Mucosa of gallbladder (tissue), 1 donor: ENCODE results near the gene TGFBI. TPM values are rescaled to one million over a fixed set of nuclear protein-coding genes. Genes with fewer than 3 reads are reported as not detected.
"Not testable (repeated sequence)": the region's sequence is repeated elsewhere in the genome, so short reads cannot be mapped to it uniquely, and the experiment has no call there.

Source experiments
- DNase-seq: peaks from one replicate; pipeline ENCODE4 v3.0.0-alpha.2; 2020; ENCODE audit warnings: low spot score
- total RNA-seq: library from RNA; stranded (reverse); gene quantifications from one replicate; pipeline ENCODE4 v1.2.1, GENCODE V29; 2021
- donor health status: DM: no; HTN: no; CAD: no.

Gene TGFBI
- total RNA-seq, 1 donor from 2014 or later = 235 TPM

DNA sequence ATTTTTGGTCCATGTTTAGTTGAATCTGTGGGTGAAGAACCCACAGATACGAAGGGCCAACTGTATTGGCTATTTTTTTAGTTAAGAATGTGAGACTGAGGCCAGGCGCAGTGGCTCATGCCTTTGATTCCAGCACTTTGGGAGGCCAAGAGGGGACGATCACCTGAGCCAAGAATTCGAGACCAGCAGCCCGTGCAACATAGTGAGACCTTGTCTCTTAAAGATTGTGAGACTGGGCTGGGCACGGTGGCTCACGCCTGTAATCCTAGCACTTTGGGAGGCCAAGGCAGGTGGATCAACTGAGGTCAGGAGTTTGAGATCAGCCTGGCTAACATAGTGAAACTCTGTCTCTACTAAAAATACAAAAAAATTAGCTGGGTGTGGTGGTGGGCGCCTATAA is 16.2 kb downstream of the TGFBI start:
- not testable (repeated sequence) for DNase-seq

DNA sequence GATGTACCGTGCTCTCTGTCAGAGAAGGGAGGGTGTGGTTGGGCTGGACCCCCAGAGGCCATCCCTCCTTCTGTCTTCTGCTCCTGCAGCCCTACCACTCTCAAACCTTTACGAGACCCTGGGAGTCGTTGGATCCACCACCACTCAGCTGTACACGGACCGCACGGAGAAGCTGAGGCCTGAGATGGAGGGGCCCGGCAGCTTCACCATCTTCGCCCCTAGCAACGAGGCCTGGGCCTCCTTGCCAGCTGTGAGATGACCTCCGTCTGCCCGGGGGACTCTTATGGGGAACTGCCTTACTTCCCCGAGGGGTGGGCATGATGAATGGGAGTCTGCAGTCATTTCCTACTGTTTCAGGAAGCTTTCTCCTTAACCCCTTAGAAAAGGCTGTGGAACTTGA is 17.5 kb downstream of the TGFBI start:
- no peak for DNase-seq

DNA sequence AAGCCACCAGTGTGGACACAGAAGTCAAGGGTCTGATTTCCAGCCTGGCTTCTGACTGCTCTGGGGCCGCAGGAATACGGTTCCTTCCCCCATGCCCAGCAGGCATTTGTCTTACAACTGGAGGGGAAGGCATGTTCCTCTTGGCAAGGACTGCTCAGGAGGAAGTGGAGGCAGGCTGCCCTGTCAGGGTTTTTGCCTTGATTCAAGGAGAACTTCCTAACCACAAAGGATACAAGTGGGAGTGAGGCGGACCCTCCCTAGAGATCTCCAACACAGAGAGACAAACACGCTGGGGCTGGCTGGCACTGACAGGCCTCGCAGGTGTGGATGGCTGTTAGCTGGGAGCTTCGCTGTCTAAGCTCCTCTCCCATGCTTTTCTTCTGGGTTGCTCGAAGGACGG is 19.1 kb downstream of the TGFBI start:
- no peak for DNase-seq

DNA sequence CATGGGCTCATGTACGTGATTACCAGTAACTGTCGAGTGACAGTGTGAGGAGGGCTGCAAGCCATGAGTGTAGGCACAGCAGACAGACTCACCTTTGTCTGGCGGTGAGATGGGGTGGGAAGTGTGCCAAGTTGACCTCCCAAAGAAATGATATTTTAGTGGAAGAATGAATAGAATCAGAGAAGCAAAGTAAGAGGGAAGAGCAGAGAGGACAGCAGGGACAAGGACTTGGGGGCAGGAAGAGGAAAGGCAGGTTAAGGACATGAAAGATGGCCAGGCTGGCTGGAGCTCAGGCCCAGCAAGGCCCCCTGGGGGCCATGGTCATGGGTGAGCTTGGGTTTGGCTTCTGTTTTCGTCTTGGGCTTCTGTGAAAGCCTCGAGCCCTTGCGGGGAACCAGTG is 20.2 kb downstream of the TGFBI start:
- DNase-seq = no peak

DNA sequence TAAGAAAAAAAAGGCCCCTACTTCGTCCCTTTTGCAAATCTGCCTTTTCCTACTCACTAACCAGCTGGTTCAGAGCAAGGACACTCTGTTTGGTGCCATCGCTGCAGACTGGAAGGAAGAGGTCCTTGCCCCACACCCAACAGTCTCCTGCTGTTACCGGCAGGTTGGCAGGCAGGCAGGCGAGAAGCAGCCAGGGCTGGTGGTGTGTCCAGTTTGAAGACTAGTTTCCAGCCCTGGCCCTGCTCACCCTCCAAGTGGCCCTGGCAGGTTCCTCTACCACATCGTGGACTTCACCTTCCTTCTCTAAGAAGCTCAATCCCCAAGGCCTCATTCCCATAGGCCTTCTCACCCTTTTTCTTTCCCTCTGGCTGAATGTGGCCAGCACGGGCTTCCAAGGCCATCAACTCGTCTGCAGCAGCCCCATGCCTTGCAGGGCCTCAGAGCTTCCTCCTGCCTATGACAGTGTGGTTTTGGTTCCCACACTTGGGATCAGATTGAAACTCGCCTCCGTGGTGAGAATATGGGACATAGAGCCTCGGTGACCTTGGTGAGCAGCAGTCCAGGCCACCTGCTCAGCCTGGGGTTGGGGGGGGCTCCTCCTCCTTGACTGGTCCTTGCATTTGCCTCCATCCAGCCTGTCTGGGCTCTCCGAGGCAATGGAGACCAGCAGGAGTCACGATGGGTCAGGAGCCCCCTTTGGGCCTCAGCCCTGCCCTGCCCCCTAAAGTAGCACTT is 22.9 kb downstream of the TGFBI start:
- no peak for DNase-seq

DNA sequence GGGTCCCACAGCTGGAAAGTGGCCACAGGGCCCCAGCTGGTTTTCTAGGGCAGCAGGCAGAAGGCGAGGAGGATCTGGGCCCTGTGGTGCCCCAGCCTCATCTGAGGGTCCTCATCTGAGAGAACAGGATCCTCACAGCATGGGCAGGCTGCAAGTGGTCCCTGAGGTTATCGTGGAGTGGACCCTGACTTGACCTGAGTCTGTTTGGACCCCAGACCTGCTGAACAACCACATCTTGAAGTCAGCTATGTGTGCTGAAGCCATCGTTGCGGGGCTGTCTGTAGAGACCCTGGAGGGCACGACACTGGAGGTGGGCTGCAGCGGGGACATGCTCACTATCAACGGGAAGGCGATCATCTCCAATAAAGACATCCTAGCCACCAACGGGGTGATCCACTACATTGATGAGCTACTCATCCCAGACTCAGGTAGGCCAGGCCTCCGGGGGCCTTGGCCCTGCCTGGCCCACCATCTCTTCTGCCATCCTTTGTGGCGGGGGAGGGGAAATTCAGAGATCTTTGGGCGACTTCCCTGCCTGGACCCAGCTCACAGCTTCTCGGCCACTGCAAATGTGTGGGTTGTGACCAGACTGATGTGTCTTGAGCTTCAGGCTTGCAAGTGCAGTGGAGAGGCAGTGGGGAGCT is 24.0 kb downstream of the TGFBI start:
- DNase-seq = no peak

DNA sequence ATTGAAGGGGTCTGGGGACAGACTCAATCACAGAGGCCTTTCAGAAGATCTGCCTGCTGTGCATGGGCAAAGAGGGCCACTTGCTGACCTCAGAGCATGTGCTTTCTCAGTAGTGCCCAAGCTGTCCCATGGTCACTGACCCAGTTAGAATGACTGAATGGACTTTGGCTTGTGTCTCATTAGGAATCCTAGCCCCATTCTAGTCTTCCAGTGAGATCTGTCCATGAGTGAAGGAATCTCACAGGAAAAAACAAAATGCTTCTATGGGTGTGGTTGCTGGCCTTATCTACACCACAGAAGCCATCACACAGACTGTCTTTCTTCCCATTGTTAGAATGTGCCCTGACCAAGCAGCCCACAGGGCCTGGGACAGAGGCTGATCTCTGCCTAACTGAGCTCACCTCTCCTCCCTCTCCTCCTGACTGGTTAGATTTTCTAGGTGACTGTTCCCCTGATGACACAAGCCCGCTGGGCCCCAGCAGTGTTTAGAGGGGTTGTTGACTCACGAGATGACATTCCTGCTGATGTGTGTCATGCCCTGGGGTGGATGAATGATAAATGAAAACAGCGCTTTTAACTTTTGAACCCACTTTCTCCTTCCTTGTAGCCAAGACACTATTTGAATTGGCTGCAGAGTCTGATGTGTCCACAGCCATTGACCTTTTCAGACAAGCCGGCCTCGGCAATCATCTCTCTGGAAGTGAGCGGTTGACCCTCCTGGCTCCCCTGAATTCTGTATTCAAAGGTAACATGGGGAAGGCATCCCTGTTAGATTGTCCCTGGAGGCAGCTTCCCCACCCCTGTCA is 24.8 kb downstream of the TGFBI start:
- DNase-seq = no peak

DNA sequence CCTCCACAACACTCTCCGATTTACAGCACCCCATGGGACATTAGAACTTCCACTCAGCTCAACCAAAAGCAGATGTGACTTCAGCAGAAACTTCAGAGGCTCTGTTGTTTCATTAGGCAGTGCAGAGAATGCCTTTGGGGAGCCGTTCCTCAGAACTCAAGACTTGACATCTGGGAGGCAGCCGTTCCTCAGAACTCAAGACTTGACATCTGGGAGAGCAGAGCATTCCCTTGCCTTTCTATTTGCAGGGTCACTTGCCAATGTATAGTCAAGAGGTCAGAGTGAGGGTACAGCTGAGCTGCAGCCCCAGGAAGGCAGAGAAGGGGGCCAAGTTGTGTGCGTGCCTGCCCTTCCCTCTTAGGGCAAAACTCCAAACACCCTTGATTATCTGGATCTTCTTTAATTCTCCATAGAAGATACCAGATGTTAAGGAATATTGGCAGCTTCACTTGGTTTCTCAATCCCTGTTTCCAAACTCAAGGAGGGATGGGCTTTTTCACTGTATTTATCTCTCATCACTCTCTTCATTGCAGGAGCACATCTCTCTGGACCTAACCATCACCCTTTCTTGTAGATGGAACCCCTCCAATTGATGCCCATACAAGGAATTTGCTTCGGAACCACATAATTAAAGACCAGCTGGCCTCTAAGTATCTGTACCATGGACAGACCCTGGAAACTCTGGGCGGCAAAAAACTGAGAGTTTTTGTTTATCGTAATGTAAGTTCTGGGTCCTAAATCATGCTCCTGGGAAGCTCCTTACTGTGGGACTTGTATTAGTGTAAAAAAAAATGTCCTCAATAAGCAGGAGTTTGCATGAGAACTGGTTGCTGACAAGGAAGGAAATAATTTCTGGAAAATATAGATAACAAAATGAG is 25.6 kb downstream of the TGFBI start:
- no peak for DNase-seq

DNA sequence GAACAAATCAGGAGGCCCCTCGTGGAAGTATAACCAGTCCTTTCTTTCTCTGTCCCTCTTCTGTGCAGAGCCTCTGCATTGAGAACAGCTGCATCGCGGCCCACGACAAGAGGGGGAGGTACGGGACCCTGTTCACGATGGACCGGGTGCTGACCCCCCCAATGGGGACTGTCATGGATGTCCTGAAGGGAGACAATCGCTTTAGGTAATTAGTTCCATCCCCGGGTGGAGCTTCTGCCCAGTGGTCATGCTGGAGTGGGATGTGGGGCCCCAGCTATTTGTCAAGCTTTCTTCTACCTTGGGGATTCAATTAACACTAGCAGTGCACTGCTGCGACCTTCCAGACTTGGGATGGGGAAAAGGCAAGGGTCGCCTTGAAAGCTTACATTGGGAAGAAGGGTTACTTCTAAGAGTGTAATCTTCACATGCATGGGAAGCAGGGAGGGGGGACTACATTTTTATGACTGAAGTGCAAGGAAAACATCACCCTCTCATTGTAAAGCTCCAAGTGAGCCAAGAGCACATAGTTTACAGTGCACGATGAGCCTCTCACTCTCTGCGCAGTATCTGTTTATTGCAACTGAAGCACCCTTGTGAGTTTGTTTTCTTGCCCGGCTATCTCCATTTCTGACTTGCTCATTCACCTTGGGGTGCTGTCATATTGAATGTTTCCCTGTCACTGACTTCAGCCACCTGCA is 27.0 kb downstream of the TGFBI start:
- no peak for DNase-seq

DNA sequence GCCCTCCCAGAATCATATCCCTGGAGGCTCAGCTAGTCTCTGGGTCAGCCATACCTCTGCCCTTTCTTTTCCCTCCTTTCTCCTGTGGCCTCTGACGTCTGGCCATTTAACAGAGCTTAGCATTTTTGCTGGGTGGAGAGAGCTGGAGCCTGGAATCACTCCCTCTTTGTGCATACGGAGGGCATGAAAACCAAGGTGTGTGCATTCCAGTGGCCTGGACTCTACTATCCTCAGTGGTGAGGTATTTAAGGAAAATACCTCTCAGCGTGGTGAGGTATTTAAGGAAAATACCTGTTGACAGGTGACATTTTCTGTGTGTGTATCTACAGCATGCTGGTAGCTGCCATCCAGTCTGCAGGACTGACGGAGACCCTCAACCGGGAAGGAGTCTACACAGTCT is 27.5 kb downstream of the TGFBI start:
- no peak for DNase-seq

DNA sequence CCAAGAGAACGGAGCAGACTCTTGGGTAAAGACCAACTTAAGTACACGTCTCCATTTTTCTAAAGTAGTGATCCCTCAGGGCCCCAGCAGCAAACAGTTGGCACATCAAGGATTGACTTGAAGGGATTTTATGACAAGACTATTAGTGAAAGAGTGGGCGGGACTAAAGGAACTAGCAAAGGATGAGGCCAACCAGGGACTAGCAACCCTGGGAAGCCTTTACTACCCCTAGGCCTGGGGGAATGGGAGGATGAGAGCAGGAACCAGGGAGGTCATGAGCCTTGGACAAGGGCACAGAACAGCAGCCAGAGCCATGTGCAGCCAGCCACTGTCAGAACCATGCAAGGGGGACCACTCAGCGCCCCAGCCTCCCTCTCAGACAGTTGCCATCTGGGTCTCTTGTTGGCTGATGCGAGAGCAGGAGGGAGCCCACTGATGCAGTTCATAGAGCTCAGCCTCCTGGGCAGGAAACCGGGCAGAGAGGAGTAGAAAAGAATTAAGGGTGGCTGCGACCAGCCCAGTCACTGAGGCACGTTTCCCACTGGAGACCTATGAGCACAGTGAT is 28.1 kb downstream of the TGFBI start:
- no peak for DNase-seq

DNA sequence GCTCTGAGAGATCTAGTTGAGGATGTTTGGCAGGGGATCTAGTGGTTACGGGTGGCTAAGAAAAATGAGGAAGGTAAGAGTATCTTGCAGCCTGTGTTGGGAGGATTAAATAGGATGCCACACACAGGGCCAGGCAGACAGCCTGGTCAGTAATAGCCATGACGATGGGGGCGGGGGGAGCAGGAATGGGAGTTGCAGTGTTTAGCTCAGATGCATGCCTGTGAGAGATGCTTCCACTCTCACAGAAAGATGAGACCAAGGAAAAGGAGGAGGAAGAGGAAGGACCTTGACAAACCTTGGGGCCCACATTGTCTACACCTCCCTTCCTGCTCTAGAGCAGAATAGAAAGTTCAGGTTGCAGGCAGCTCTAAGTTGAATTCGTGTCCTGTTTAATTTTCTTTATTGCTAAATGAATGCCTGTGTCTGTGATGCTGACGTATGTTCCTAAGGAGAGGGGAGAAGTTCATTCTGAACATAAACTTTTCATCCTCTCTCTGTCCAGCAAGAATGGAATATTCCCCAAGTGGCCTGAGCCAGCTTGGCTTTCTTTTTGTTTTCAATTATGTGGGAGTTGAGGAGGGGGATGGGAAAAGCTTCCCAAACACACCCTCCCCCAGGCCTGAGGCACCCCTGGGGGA is 28.7 kb downstream of the TGFBI start:
- no peak for DNase-seq

DNA sequence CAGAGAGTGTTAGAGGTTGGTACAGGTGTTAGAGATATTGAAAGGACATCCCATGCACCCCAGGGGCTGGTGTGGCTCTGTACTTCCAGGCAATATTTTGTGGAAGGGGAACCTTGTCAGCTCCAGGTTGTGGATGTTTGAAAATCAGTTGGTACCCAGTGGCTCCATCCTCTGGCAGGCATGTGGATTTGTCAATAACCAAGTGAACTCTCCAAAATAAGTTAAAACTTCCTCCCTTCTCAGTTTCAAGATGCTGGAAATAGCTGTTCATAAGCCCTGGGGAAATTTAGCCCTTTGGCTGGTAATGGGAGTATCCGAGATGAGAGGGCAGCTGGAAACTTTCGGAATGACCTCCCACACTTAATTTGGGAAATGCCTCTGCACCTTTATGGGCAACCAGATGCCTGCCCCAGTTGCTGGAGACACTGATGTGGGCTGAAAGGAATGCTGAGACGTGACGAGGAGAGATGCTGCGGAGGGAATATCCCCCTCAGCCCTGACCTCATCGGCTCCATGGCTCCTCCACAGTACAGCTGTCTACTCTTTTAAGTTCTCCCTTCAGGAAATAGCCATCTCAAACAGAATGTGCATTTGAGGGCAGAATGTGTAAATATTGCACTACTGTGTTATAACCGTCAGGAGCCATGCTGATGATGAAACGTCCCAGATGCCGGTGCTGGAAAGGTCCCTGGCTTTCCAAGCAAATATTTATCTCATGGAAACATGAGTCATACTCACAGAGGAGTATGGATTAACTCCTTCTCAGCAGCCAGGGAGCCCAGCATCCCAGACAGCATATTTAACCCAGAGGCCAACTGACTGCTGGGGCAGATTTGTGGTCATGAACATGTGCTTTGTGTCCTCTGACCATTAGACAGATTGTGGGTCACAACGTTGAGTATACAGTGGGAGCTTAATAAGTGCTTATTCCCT is 29.5 kb downstream of the TGFBI start:
- DNase-seq = peak; percentile 82

DNA sequence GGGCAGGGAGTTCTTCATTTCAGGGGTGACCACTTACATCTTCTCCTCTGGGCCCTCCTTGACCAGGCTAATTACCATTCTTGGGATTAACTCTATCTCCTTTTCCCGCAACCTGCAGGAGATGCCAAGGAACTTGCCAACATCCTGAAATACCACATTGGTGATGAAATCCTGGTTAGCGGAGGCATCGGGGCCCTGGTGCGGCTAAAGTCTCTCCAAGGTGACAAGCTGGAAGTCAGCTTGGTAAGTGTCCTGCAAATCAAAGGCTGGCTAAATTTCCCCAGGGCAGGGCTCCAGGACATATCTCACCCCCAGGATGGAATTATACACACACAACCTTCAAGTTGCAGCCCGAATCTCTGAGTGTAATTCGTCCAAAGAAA is 30.2 kb downstream of the TGFBI start:
- DNase-seq = no peak

DNA sequence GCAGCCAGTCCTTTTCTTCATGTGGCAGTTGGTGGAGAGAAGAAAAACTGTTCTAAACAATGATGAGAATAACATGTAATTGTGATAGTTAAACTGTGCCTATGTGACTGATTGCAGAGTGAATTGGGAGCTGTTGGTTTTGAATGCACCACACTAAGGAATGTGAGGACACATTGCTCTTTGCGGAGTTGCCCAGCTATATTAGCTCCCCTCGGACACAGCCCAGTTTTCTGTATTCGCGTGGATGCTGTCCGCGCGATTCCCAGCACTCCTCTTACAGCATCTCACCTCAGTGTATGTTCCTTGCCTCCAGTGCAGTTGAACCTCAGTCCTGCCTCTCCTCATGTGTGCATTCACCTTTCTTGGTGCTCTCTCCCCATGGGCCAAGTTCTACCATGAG is 32.2 kb downstream of the TGFBI start:
- no peak for DNase-seq

DNA sequence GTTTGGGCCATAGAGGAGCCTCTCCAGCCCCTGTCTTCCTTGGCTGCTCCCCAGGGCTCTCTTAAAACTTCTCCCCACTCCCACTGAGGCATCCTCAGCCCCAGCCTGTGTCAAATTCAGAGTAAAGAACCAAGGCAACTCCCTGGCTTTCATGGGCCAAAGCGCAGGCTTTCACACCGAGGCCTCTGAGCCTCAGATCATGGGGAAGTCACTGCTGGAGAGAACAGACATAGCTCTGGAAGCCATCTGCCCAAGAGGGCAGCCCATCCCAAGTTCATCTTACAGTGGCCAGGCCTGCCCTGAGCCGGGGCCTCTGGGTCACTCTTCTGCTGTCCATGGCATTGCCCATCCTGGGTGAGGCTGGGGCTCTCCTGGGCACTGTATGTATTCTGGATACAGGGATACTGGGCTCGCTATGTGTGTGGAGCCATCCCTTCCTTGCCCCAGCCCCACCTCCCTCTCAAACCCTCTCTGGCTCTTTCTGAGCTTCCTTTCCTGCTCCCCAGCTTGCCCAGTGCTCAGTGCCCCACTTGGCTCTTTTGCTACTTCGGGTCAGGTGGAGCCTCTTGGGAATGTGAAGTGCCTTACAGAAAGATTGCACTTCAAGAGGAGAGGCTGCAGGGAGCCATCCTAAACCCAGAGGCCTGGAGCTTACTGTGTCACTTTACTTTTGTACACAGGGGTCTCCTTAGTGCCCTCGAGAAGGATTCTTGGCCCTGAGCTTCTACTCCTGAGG is 33.0 kb downstream of the TGFBI start:
- DNase-seq = no peak

DNA sequence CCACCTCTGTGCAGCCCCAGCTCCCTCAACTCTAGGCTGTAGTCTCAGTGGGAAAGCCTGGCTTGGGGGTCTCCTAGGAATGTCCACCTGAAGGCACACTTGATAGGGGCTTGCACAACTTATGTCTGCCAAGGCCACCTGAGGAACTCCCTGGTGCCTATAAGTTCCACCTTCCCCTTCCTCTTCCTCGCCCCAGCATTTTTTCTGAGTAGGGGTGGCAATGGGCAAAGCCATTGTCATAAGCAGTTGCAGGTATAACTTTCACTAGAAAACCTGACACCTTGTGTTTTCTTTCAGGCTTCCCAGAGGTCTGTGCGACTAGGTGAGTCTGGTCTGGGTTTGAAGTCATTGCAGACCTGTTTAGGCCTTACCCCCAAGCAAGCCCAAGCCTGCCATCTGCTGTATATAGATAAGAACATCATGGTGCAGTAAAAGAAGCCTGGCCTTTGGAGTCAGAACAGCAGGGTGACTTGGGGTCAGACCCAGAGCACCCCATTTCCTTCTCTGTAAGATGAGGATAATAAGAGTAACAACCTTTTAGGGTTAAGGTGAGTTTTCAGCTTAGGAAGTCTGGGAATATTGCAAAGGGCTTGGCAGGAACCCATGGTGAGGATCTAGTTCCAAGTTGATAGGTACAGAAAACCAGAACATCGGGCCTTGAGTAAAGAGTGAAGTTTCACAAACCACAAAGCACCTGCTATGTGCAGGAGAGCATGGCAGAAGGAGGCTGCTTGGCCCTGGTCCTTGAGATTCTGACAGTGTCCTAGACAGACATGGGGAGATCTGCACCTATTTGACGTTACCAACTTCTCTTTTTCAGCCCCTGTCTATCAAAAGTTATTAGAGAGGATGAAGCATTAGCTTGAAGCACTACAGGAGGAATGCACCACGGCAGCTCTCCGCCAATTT is 33.8 kb downstream of the TGFBI start:
- DNase-seq = no peak
